HG02571 (cell line): ENCODE data around the gene NPHP4.

Source experiments
- ATAC-seq: cut with Tn5 transposase; IDR thresholded peaks from one replicate; pipeline ENCODE4 v1.9.1; 2021; ENCODE audit warnings: mild to moderate bottlenecking, moderate library complexity; ENCODE audit not compliant: unreplicated experiment

Gene NPHP4

GRCh38 chr1:5991381-5992025 lies 722 bp downstream of the NPHP4 start:
- no peak for ATAC-seq

GRCh38 chr1:5990913-5991312 lies 1.3 kb downstream of the NPHP4 start:
- no peak for ATAC-seq

DNA sequence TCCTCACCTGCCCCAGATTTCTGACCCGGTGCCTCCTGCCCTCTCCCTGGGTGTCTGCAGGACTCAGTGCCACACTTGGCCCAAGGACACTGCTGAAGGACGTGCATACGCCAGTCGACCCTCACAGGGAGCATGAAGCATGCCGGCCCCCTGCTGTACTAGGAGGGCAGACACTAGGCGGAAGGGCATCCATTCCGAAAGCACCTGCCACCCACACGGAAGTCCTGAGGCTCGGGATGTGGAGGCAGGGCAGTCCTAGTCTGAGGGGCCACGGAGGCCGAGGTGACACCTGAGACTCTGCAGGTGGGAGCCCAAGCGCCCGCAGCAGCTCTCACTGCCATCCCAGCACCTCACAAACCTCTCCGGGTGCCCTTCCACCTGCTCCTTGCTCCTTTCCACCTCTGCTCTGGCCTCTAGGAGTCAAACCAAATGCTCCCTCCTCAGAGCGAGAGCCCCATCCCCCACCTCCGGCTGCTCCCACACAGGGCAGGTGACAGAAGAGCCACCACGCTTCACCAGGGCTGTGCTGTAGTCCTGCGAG lies 2.4 kb downstream of the NPHP4 start:
- no peak for ATAC-seq

GRCh38 chr1:5989286-5989605 lies 3.0 kb downstream of the NPHP4 start:
- ATAC-seq: no peak

GRCh38 chr1:5988596-5989285 lies 3.5 kb downstream of the NPHP4 start:
- no peak for ATAC-seq

DNA sequence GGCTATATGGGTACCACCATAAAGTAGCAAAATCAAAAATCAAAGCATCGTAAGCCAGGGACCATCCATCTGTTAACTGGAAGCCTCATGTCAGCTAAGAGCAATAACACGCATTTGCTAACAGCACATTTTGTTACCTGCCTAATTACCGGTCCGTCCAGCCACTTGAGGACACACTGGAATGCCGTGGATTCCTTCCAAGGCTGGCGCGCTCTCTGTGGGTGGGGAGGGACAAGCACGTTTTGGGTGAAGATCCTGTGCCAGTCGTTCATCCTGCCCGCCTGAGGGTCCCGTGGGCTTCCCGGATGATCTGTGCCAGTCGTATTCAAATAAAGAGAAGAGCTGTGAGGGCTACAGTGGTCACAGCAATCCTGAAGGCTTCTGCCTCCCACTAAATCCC lies 6.2 kb downstream of the NPHP4 start:
- ATAC-seq: no peak

- no peak for ATAC-seq
These were observed 7.0 kb downstream of the NPHP4 start for GRCh38 chr1:5985250-5985649.

GRCh38 chr1:5983361-5984103 lies 8.7 kb downstream of the NPHP4 start:
- ATAC-seq: no peak

- no peak for ATAC-seq
These were observed 9.4 kb downstream of the NPHP4 start for GRCh38 chr1:5982868-5983267.

- no peak for ATAC-seq
These were observed 9.9 kb downstream of the NPHP4 start for GRCh38 chr1:5982276-5982675.

DNA sequence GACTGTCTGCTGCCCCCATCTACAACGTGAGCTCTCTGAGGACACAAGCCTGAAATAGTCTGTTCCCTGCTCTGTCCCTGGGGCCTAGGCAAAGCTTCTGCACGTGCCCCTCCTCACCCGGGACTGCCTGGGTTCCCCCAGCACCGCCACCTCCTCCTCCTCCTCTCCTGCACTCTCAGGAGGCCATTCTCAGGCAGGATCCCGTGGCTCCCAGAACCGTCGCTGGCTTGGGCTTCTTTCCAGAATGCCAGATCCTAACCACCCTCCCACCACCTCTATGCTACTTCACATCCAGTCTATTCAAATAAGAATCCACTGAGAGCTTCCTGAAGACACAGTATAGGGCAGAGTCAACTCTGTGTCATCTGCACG lies 11.2 kb downstream of the NPHP4 start:
- no peak for ATAC-seq

- no peak for ATAC-seq
These were observed 11.8 kb downstream of the NPHP4 start for GRCh38 chr1:5980314-5981008.

- no peak for ATAC-seq
These were observed 12.5 kb downstream of the NPHP4 start for GRCh38 chr1:5979536-5980313.

- ATAC-seq: no peak
These were observed 13.8 kb downstream of the NPHP4 start for GRCh38 chr1:5978452-5978851.

DNA sequence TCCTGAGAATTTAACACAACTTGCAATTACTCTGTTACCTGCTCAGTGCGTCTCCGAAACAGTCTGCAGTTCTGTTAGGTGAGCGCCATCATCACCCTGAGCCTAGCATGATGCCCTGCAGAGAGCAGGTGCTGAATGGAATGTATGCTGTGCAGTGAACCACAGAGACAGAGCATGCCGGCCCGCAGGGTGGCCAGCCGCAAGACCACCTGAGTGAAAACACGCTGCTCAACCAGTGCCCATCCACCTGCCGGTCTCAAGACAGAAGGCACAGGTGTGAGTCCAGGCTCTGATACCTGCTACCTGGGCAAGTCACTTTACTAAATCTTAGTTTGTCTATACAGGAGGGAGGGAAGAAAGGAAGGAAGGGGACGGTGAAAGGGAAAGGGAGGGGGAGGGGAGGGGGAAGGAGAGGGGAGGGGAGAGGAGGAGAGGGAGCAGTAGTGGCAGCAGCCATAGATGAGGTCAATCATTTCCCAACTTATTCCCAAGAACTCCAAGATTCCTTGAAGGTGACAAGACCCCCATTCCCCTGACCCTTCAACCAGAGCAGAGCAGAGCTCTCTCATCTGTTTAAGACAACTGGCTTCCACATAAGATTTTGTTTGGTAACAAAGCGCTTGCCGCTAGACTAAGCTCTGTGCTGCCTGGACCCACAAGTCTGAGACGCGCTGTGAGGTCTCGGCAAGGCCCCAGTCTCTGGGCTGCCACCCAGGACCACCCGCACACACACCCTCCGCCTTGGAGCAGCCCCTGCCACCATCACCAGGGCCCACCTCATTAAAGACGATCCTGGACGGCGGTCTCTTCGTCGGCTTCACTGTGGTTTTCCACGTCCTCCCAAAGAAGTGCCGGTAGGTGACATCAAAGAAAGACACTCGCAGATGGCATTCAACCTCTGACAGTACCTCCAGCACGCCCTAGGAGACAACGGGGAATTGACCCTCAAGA lies 14.5 kb downstream of the NPHP4 start:
- ATAC-seq: no peak

- ATAC-seq: no peak
These were observed 15.3 kb downstream of the NPHP4 start for GRCh38 chr1:5976726-5977493.

GRCh38 chr1:5976231-5976630 lies 16.0 kb downstream of the NPHP4 start:
- no peak for ATAC-seq

DNA sequence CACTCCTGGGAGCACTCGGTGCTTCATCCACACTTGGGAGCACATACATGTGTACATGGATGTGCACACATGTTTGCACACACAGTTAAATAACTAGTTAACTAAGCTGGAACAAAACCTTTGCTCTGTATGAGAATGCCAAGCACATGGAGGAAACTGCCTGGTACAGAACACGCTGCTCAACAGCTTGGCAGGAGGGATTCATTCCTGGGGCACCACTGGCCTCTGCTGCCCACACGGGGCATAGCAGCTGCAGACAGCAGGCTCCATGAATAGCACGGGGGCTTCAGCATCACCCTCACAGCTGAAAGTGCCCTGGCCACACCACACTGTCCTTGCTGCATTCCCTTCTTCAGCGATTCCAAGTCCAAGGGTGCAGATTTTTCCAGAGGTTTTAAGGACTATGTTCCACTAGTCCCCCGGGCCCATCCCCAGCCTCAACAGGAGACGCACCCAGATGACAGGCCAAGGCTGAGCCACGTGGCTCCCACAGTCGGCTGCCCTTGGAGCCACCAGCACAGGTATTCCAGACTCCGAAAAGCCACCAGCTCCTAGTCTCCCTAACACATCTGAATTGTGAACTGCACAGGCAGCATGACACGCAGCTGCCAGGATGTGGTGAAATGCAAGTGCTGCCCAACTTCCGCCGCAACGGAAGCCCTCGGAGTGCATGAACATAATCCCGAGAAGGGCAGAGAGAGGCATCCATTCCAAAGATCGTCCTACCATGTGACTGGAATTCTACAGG lies 16.9 kb downstream of the NPHP4 start:
- ATAC-seq: no peak
